ENCODE results near the gene IL1RAPL2. TPM values are rescaled to one million over a fixed set of nuclear protein-coding genes. Genes with fewer than 3 reads are reported as not detected.

IL1RAPL2 gene
- total RNA-seq, 4 donors from 2014 or later, result 0.50 to 1.3 (median 0.67) TPM

DNA sequence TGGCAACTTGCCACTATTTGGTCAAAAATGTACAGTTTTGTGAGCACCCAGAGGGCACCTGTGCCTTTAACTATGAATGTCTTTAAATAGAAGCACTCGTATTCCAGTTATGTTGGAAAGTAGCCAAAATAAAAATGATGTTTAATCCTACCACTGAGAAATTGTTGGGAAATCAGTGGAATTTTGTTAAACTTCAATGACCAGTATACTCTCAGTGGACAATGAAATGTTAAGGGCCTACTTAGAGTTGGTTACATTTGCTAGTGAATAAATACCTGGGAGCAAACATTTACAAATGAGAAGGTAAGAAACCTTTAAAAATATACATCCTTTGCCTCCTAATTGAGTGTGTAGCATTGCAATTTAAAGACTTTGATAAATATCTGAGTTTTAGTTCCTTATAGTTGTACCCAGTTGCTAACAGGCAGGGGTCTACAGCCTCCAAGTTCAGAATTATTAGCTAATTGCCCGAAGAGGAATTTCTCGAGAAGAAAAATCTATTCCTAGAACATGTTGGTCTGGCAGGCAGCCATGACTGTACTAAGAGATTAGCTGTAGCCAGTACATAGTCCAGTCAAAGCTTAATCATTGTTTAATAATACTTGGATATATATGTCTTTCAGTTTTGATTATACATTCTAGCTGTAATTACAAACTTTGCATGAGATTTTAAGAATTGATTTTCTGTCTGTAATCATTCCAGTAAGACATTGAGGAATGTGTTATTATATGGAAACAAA is 93.2 kb downstream of the IL1RAPL2 start:
- Histone ChIP-seq H3K4me3 (no peak overlapping the region), H3K27ac (replicated peaks in 1 of 4) (no peak overlapping the region), H3K4me1 (peaks cover 0 to 5% (median 0%) of the 10 kb centered on the region in 4 donors), H3K27me3 (no peaks in the 10 kb centered on the region), H3K36me3 (no peaks in the 10 kb centered on the region), H3K9me3 (no peaks in the 10 kb centered on the region)
- TF ChIP-seq, protein P1, sequence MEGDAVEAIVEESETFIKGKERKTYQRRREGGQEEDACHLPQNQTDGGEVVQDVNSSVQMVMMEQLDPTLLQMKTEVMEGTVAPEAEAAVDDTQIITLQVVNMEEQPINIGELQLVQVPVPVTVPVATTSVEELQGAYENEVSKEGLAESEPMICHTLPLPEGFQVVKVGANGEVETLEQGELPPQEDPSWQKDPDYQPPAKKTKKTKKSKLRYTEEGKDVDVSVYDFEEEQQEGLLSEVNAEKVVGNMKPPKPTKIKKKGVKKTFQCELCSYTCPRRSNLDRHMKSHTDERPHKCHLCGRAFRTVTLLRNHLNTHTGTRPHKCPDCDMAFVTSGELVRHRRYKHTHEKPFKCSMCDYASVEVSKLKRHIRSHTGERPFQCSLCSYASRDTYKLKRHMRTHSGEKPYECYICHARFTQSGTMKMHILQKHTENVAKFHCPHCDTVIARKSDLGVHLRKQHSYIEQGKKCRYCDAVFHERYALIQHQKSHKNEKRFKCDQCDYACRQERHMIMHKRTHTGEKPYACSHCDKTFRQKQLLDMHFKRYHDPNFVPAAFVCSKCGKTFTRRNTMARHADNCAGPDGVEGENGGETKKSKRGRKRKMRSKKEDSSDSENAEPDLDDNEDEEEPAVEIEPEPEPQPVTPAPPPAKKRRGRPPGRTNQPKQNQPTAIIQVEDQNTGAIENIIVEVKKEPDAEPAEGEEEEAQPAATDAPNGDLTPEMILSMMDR (IDR thresholded peaks at IDR 0.05), result no peak
- TF ChIP-seq POLR2A (IDR thresholded peaks at IDR 0.05; ENCODE audit: low read depth), result no peak
- WGBS, result 16% methylated on average over 3 of the region's 3 CpGs
- no peak for DNase-seq (ENCODE audit: extremely low spot score)
- intact Hi-C loops (cut with DNase I), result no loop called here

DNA sequence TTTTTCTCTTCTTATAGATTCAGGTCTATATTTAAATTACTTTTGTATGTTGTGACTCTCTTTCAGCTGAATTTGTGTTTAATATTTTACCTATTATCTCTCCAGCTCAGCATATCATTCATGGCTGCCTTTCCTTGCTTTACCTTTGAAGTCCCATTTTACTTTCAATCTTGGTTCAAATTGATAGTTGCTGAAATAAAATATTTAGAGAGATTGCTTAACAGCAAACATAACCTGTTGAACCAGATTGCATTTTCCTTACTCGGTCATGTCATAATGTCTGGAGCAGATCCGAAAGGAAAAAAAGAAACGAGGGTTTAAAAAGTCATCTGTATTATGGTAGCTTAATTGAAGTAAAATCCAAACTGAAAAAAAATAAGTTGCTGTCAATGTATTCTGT is 94.1 kb downstream of the IL1RAPL2 start:
- intact Hi-C loops (cut with DNase I), result no loop called here
- H3K4me3 ChIP-seq, result no peak overlapping the region
- TF ChIP-seq POLR2A (IDR thresholded peaks at IDR 0.05; ENCODE audit: low read depth), result no peak
- TF ChIP-seq POLR2AphosphoS5 (IDR thresholded peaks at IDR 0.05), result no peak
- TF ChIP-seq, protein P1 (IDR thresholded peaks at IDR 0.05), result no peak
- TF ChIP-seq EP300 (IDR thresholded peaks at IDR 0.05), result no peak
- no peak for DNase-seq (ENCODE audit: extremely low spot score)
- H3K4me1 ChIP-seq, result peaks cover 0 to 5% (median 0%) of the 10 kb centered on the region in 4 donors
- H3K27me3 ChIP-seq, result no peaks in the 10 kb centered on the region
- H3K36me3 ChIP-seq, result no peaks in the 10 kb centered on the region
- no peak overlapping the region for H3K27ac ChIP-seq (replicated peaks in 1 of 4)
- 66% methylated on average over 3 of the region's 3 CpGs for WGBS
- H3K9me3 ChIP-seq, result no peaks in the 10 kb centered on the region

DNA sequence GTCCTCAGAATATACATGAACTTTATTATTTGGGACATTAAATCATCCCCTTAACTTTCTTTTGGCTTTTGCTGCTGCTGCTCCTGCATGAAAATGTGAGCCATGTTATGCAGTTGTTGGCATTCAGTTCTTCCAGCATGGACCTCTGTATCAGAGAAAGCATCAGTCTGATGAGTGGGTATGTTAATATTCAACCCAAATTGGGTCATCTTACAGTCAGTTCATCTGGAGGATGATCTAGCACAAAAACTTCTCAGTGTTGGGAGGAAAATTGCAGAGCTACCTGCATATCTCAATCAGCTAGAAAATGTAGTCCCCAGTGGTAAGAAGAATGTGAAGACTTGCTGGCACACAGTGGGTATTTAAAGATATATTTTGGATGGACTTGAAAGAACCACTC is 96.7 kb downstream of the IL1RAPL2 start:
- TF ChIP-seq, protein P1 (IDR thresholded peaks at IDR 0.05), result no peak
- TF ChIP-seq POLR2A (IDR thresholded peaks at IDR 0.05; ENCODE audit: low read depth), result no peak
- TF ChIP-seq POLR2AphosphoS5 (IDR thresholded peaks at IDR 0.05), result no peak
- TF ChIP-seq EP300 (IDR thresholded peaks at IDR 0.05), result no peak

DNA sequence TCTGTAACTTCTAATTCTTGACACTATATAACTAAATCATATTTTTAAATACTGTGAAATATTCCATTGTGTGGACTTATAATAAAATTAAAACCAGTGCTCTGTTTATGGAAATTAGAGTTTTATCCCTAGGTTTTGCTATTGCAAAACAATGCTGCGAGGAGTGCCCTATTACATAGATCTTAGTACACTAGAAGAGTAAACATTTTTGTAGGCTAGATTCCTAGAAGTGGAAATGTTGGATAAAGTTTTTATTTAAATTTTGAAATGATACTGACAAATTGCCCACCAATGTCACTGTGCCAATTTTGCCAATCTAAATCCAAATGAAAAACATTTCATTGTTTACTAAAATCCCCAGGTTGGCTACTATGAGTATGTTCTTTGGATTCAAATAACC is 99.7 kb downstream of the IL1RAPL2 start:
- DNase-seq (ENCODE audit: extremely low spot score), result no peak
- H3K27ac ChIP-seq (replicated peaks in 1 of 4), result no peak overlapping the region
- WGBS, result 79% methylated on average over 1 of the region's 1 CpG
- H3K36me3 ChIP-seq, result no peaks in the 10 kb centered on the region
- no peak overlapping the region for H3K4me3 ChIP-seq
- no peak for TF ChIP-seq POLR2A (IDR thresholded peaks at IDR 0.05; ENCODE audit: low read depth)
- TF ChIP-seq, protein P1 (IDR thresholded peaks at IDR 0.05), result no peak
- H3K4me1 ChIP-seq, result no peaks in the 10 kb centered on the region
- H3K9me3 ChIP-seq, result no peaks in the 10 kb centered on the region
- intact Hi-C loops (cut with DNase I), result no loop called here
- no peaks in the 10 kb centered on the region for H3K27me3 ChIP-seq

More for the DNA sequence above, 96.7 kb downstream of the IL1RAPL2 start:
- H3K27me3 ChIP-seq, result no peaks in the 10 kb centered on the region
- no peaks in the 10 kb centered on the region for H3K9me3 ChIP-seq
- intact Hi-C loops (cut with DNase I), result no loop called here
- H3K27ac ChIP-seq (replicated peaks in 1 of 4), result no peak overlapping the region
- H3K4me3 ChIP-seq, result no peak overlapping the region
- H3K4me1 ChIP-seq, result peaks cover 0 to 5% (median 0%) of the 10 kb centered on the region in 4 donors
- no peak for DNase-seq (ENCODE audit: extremely low spot score)
- no peaks in the 10 kb centered on the region for H3K36me3 ChIP-seq

DNA sequence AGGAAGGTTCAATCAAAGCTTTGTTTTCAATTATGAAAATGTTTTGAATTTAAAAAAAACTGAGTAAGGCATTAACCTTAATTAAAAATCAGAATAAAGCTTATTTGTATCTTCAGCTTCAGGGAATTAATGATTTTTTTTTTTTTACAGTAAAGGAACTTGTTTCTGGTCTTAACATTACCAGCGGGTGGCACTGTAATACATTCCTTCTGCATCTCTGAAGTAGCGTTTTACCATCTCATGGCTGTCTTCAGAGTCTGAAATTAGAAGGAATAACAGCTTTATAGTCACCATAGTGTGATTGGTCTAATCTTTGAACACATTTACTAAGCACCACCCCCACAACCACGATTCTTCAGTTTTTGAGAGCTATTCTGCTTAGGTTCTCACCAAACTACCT is 102.6 kb downstream of the IL1RAPL2 start:
- Histone ChIP-seq H3K36me3 (no peaks in the 10 kb centered on the region), H3K4me3 (no peak overlapping the region), H3K27me3 (no peaks in the 10 kb centered on the region), H3K27ac (replicated peaks in 1 of 4) (no peak overlapping the region), H3K9me3 (no peaks in the 10 kb centered on the region), H3K4me1 (no peaks in the 10 kb centered on the region)
- TF ChIP-seq EP300 (IDR thresholded peaks at IDR 0.05) (no peak), POLR2AphosphoS5 (IDR thresholded peaks at IDR 0.05) (no peak), POLR2A (IDR thresholded peaks at IDR 0.05; ENCODE audit: low read depth) (no peak)
- TF ChIP-seq, protein P1 (IDR thresholded peaks at IDR 0.05), result no peak
- no peak for DNase-seq (ENCODE audit: extremely low spot score)
- intact Hi-C loops (cut with DNase I), result no loop called here
- 13% methylated on average over 3 of the region's 3 CpGs for WGBS

Measured in esophagus muscularis mucosa (tissue), 4 donors.